HepG2 (cell line): ENCODE results near the gene PLEKHH1. TPM values are rescaled to one million over a fixed set of nuclear protein-coding genes. Genes with fewer than 3 reads are reported as not detected.

Experiments used
- ATAC-seq: fragments of 200-7000 bp; cut with Tn5 transposase; 3 replicates; pipeline ENCODE4 v1.9.1; 2020; ENCODE audit warnings: mild to moderate bottlenecking, moderate library complexity
- BruUV-seq: library from RNA; stranded (reverse); fragments of 400-500 nt; replicated peaks from 2 replicates; lab custom pipeline; 2021; lab: Mats Ljungman, UMichigan
- CTCF ChIA-PET: fragments of 300-600 bp; formaldehyde crosslinking; extraction: SDS; loops from one replicate; lab custom pipeline; 2021; ENCODE audit warnings: low total read pairs, inconsistent platforms, low intra/inter-chr PET ratio; lab: Yijun Ruan, JAX
- POLR2A ChIA-PET: fragments of 350-600 bp; sonication (Branson Sonifier 250); formaldehyde crosslinking; loops from one replicate; lab custom pipeline; 2020; ENCODE audit warnings: antibody characterized with exemption, inconsistent platforms; lab: Yijun Ruan, JAX
- DNase-seq: peaks from one replicate; pipeline ENCODE4 v3.0.0-alpha.2; 2015; ENCODE audit warnings: low spot score
- FAIRE-seq: peaks from 3 replicates; lab custom pipeline; 2011; peaks lifted over from hg19 to GRCh38; lab: Jason Lieb, UNC
- H2AFZ ChIP-seq: one replicate; pipeline ENCODE4 v1.6.1; 2011; ENCODE audit warnings: low read length, inconsistent platforms
- H3K27ac ChIP-seq: fragments of 300-600 bp; 3 replicates; pipeline ENCODE4 v1.8.0; 2011; ENCODE audit warnings: mixed run types, mild to moderate bottlenecking, mixed read lengths, low read length, inconsistent platforms; ENCODE audit not compliant: insufficient read depth; ENCODE audit errors: extremely low read length
- H3K27me3 ChIP-seq, 2 experiments: fragments of 200-600 bp in 1 of 2; 2 replicates in 1 of 2; 3 replicates in 1 of 2; pipeline versions ENCODE4 v1.6.0 to v1.8.0; 2011; ENCODE audit warnings: low read length in 2 of 2, mild to moderate bottlenecking in 2 of 2, moderate library complexity in 2 of 2, inconsistent platforms in 1 of 2; ENCODE audit not compliant: insufficient read depth in 2 of 2, control insufficient read depth in 1 of 2
- H3K36me3 ChIP-seq, 2 experiments: fragments of 200-600 bp in 1 of 2; replicated peaks in 1 of 2; 2 replicates in 1 of 2; 3 replicates in 1 of 2; pipeline versions ENCODE4 v1.5.1 to v1.8.0; 2011; ENCODE audit warnings: low read length in 2 of 2, inconsistent platforms in 1 of 2; ENCODE audit not compliant: insufficient read depth in 2 of 2, control insufficient read depth in 1 of 2
- H3K4me1 ChIP-seq: 2 replicates; pipeline ENCODE4 v1.5.1; 2012; ENCODE audit warnings: low read length, inconsistent platforms; ENCODE audit not compliant: insufficient read depth
- H3K4me2 ChIP-seq: 2 replicates; pipeline ENCODE4 v1.6.0; 2011; ENCODE audit warnings: low read depth, low read length, inconsistent platforms
- H3K4me3 ChIP-seq, 3 experiments: fragments of 200-600 bp in 1 of 3; sonication (generic), shearing (Covaris generic) in 1 of 3; replicated peaks in 1 of 3; 2 replicates each; pipeline ENCODE4 v1.5.1; 2011 to 2016; ENCODE audit warnings: low read length in 3 of 3, inconsistent platforms in 2 of 3, low read depth in 2 of 3, mild to moderate bottlenecking in 2 of 3, control low read depth in 1 of 3, mixed read lengths in 1 of 3; ENCODE audit not compliant: insufficient read depth in 1 of 3
- H3K79me2 ChIP-seq: one replicate; pipeline ENCODE4 v1.6.1; 2011; ENCODE audit warnings: low read length, inconsistent platforms; ENCODE audit not compliant: insufficient read depth
- H3K9ac ChIP-seq: 2 replicates; pipeline ENCODE4 v1.6.0; 2011; ENCODE audit warnings: mild to moderate bottlenecking, low read depth, low read length, inconsistent platforms; ENCODE audit not compliant: insufficient read depth
- H3K9me3 ChIP-seq: 2 replicates; pipeline ENCODE4 v1.5.1; 2012; ENCODE audit warnings: mild to moderate bottlenecking, low read length
- H4K20me1 ChIP-seq: 2 replicates; pipeline ENCODE4 v1.6.0; 2011; ENCODE audit warnings: inconsistent platforms, mild to moderate bottlenecking, low read length, moderate library complexity; ENCODE audit not compliant: insufficient read depth
- BCL3 ChIP-seq: sonication (generic); formaldehyde crosslinking; IDR thresholded peaks from 2 replicates; pipeline ENCODE4 v1.5.1; 2020; ENCODE audit warnings: mild to moderate bottlenecking, missing genetic modification reagents, moderate library complexity
- CENPBD1 ChIP-seq: sonication (generic); formaldehyde crosslinking; IDR thresholded peaks from 2 replicates; pipeline ENCODE4 v1.8.0; 2022; ENCODE audit warnings: missing genetic modification reagents, low read depth, mild to moderate bottlenecking, borderline replicate concordance
- CHCHD3 ChIP-seq: sonication (generic); formaldehyde crosslinking; IDR thresholded peaks from 2 replicates; pipeline ENCODE4 v1.8.0; 2022; ENCODE audit warnings: mild to moderate bottlenecking, missing genetic modification reagents, moderate library complexity
- HMG20A ChIP-seq: IDR thresholded peaks from 2 replicates; pipeline ENCODE4 v1.6.1; 2016; ENCODE audit warnings: borderline replicate concordance
- JUND ChIP-seq: sonication (generic); formaldehyde crosslinking; IDR thresholded peaks from 2 replicates; pipeline ENCODE4 v1.8.0; 2022; ENCODE audit warnings: mild to moderate bottlenecking, missing genetic modification reagents
- MAZ ChIP-seq, 2 experiments: sonication (generic) in 1 of 2; formaldehyde crosslinking in 1 of 2; IDR thresholded peaks; 2 replicates each; pipeline versions ENCODE4 v1.5.0 to v1.6.1; 2012 to 2020; ENCODE audit warnings: low read depth in 2 of 2, mild to moderate bottlenecking in 2 of 2, borderline replicate concordance in 1 of 2, improper control_type of control experiment in 1 of 2, low read length in 1 of 2, missing genetic modification reagents in 1 of 2, moderate library complexity in 1 of 2
- MTA3 ChIP-seq: sonication (generic); formaldehyde crosslinking; IDR thresholded peaks from 2 replicates; pipeline ENCODE4 v1.4.0; 2020; ENCODE audit warnings: missing genetic modification reagents
- RXRB ChIP-seq: IDR thresholded peaks from 2 replicates; pipeline ENCODE4 v1.6.1; 2016; ENCODE audit warnings: borderline replicate concordance, missing genetic modification reagents, missing compliant biosample characterization
- TMF1 ChIP-seq: sonication (generic); formaldehyde crosslinking; IDR thresholded peaks from 2 replicates; pipeline ENCODE4 v1.8.1; 2022; ENCODE audit warnings: low read depth, missing genetic modification reagents
- ZNF205 ChIP-seq: IDR thresholded peaks from 2 replicates; pipeline ENCODE4 v1.6.1; 2018; ENCODE audit warnings: missing biosample characterization, missing genetic modification reagents
- ZNF644 ChIP-seq: IDR thresholded peaks from 2 replicates; pipeline ENCODE4 v1.6.1; 2016; ENCODE audit warnings: low read depth
- WGBS: methylation state at CpG from one replicate; pipeline ENCODE4 v1.1.6; 2017; ENCODE audit warnings: low lambda C conversion rate; 5-methylcytosine and 5-hydroxymethylcytosine counted together
- in situ Hi-C: cut with HindIII; loops from 2 replicates; pipeline ENCODE4 v1.10.0; 2017; ENCODE audit warnings: low pct_unique_long_range_greater_than_20kb; ENCODE audit not compliant: extremely low pct_ligation_motif_present
- intact Hi-C: fragments of 100-400 bp; cut with micrococcal nuclease; formaldehyde crosslinking; loops from one replicate; pipeline ENCODE4 v1.10.0; 2022; ENCODE audit not compliant: unreplicated experiment
- polyA plus RNA-seq, 8 experiments: library from polyadenylated mRNA; depleted of rRNA in 3 of 8; stranded (reverse) in 7 of 8; unstranded in 1 of 8; fragments of >200 nt; fragmentation: Illumina TruSeq in 4 of 8; extraction: Trizol in 4 of 8; gene quantifications; 2 replicates each; pipeline versions ENCODE4 v1.2.1 to v1.2.3, GENCODE V29; 2011 to 2016; ENCODE audit warnings: low read depth in 4 of 8, missing spikeins in 1 of 8, mixed read lengths in 1 of 8; ENCODE audit not compliant: insufficient read depth in 1 of 8
- total RNA-seq, 5 experiments: library from RNA; depleted of rRNA; stranded (reverse); fragments of >200 nt; fragmentation: Illumina TruSeq; extraction: Trizol; gene quantifications; 2 replicates each; pipeline ENCODE4 v1.2.3, GENCODE V29; 2016; ENCODE audit warnings: low read depth in 1 of 5

Gene PLEKHH1
- total and polyA plus RNA-seq, 2 of the 13 experiments (the other 11 are each of a cell fraction or from before 2014, with no cell fraction given): 8.6 to 15.8 TPM

GRCh38 chr14:67524634-67524963 is 8.5 kb upstream of the PLEKHH1 start:
- ATAC-seq (no peak), FAIRE-seq (no peak), DNase-seq (no peak)
- Histone ChIP-seq H3K27me3 (peaks cover 0 to 7% of the 10 kb centered on the region in 2 experiments; a peak in 2 of 5 replicates), H4K20me1 (no peaks in the 10 kb centered on the region), H3K4me3 (no peak overlapping the region), H3K9me3 (no peaks in the 10 kb centered on the region), H2AFZ (no peak overlapping the region), H3K27ac (no peak overlapping the region), H3K4me2 (no peak overlapping the region), H3K79me2 (no peaks in the 10 kb centered on the region), H3K4me1 (peaks cover 38% of the 10 kb centered on the region), H3K36me3 (no peaks in the 10 kb centered on the region), H3K9ac (no peak overlapping the region)
- in situ Hi-C loops: no loop called here
- no TSS peak for BruUV-seq
- TF ChIP-seq ZNF205 (no peak), TMF1 (CRISPR knock-in tag) (no peak), CENPBD1 (no peak), ZNF644 (no peak), MAZ (IDR thresholded peaks at IDR 0.05; ENCODE audit: borderline replicate concordance, low read depth, low read length) (no peak), MAZ (CRISPR knock-in tag; IDR thresholded peaks at IDR 0.05; ENCODE audit: low read depth) (no peak), JUND (CRISPR knock-in tag) (no peak), BCL3 (no peak), CHCHD3 (no peak), MTA3 (CRISPR knock-in tag) (no peak), HMG20A (CRISPR knock-in tag) (no peak), RXRB (CRISPR knock-in tag) (no peak)
- WGBS: 15% methylated on average over 3 of the region's 3 CpGs
- POLR2A ChIA-PET: no interaction called here
- intact Hi-C loops: loop anchor here (10.0 kb wide), 2 partner anchors 140 to 180 kb away; partner anchors contain the start of gene RDH12
- CTCF ChIA-PET: interaction anchor here (2.8 kb wide), 1 partner anchor 47 kb away, joined by 25 read pairs; no protein-coding TSS in a partner anchor
